ENCODE measurements around the gene ZNF576. TPM values are rescaled to one million over a fixed set of nuclear protein-coding genes. Genes with fewer than 3 reads are reported as not detected.

ZNF576 gene
- total RNA-seq, 4 donors from 2014 or later: 12.3 to 15.0 (median 13.3) TPM

DNA sequence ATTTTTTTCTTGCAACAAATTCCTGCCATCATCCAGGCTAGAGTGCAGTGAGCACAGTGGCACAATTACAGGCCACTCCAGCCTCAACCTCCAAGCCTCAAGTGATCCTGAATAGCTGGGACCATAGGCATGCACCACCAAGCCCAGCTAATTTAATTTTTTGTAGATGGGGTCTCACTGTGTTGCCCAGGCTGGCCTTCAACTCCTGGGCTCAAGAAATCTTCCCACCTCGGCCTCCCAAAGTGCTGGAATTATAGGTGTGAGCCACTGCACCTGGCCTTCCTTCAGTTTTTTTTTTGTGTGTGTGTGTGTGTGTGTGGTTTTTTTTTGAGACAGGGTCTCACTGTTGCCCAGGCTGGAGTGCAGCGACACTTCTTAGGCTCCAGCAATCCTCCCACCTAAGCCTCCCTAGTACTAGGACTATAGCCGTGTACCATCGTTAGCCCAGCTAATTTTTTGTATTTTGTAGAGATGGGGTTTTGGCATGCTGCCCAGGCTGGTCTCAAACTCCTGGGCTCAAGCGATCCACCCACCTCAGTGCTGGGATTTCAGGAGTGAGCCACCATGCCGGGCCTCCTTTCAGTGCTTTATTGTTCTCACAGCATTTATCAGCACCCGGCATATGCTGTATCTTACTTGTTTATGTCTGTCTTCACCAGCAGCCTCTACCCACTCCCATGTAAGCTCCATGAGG is 9.6 kb downstream of the ZNF576 start:
- ATAC-seq (ENCODE audit: low FRiP score): no peak
- DNase-seq (ENCODE audit: low spot score): no peak

DNA sequence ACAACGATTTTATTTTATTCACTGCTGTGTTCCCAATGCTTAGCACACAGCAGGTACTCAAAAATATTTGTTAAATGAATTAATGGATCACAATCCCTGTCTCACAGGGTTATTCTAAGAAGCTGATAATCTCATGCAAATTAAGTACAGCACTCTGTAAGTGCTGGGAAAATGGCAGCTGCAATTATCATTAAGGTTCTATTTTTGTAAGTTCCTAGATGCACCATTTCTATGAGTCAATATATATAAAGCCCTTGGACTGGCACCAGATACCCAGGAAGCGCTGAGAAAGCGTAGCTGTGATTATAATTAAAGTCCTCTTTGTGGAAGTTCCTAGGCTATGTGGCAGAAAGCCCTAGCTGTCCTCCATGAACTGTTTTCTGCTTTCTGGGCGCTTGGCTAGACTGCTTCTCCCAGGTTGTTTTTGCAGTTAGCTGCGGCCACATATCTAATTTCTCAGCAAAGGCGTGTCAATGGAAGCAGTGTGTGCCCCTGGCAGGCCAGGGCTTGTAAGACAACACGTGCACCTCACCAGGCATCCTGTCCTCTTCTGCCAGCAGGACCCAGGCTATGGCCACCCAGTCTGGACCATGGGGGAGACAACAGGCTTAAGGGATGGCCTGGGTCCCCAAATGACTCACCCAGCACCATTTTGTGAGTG is 10.3 kb downstream of the ZNF576 start:
- TF ChIP-seq, protein P1, sequence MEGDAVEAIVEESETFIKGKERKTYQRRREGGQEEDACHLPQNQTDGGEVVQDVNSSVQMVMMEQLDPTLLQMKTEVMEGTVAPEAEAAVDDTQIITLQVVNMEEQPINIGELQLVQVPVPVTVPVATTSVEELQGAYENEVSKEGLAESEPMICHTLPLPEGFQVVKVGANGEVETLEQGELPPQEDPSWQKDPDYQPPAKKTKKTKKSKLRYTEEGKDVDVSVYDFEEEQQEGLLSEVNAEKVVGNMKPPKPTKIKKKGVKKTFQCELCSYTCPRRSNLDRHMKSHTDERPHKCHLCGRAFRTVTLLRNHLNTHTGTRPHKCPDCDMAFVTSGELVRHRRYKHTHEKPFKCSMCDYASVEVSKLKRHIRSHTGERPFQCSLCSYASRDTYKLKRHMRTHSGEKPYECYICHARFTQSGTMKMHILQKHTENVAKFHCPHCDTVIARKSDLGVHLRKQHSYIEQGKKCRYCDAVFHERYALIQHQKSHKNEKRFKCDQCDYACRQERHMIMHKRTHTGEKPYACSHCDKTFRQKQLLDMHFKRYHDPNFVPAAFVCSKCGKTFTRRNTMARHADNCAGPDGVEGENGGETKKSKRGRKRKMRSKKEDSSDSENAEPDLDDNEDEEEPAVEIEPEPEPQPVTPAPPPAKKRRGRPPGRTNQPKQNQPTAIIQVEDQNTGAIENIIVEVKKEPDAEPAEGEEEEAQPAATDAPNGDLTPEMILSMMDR (IDR thresholded peaks at IDR 0.05): no peak
- DNase-seq (ENCODE audit: low spot score): no peak
- ATAC-seq (ENCODE audit: low FRiP score): no peak

More for the DNA sequence above, 9.6 kb downstream of the ZNF576 start:
- TF ChIP-seq, protein P1 (IDR thresholded peaks at IDR 0.05): no peak

DNA sequence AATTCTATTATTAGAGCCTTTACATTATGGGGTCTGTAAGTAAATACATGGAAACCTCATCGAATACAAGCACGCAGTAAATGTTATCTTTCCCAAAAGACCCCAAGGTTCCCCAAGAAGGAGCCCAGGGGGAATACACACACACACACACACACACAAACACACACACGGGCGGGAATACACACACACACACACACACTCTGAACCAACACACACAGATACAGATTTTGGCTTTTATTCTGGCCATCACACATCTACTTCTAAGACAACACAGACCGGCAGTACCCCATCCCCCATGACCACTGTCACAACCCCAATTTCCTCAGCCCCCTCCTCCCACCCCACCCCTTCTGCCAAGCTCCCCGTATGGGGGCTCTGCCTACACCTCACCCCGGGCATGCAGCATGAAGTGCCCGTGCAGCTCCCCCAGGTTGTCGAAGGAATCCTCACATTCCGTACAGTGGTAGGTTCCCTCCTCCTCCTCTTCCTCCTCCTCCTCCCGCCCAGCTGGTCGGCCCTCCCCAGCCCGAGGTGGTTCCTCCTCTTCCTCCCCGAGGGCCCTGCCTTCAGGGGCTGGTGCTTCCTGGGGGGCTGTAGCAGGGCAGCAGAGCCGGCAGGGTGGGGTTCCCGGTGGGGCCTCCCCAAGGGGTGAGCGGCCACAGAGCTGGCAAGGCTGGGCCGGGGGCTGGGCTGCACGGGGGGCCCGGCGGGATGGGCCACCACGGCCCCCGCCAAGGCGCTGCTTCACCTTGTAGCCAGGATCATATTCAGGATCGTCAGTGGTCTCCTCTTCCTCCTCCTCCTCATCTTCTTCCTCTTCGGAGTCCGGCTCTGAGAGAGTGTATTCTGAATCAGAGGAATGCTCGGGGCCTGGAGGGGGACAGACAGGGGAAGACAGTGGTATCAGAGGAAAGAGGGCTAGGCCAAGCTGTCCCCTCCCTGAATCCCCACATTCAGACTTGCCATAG is 11.1 kb downstream of the ZNF576 start:
- TF ChIP-seq, protein P1 (IDR thresholded peaks at IDR 0.05): no peak
- DNase-seq (ENCODE audit: low spot score): no peak
- no peak for ATAC-seq (ENCODE audit: low FRiP score)

DNA sequence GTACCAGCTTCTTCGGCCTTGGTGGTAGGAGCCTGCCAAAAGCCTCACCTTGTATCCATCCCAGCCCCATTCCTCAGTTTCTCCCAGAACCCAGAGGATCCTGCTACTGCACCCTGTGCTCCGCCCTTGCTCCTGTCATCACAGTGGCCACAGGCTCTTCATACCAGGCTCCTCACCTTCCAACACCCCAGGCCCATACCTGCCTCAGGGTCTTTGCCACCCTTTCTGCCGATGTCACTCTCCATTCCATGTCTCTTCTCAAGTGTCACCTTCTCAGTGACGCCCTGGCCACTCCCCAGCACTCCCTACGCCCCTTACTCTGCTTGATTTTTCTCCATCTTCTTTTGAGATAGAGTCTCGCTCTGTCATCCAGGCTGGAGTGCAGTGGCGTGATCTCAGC is 13.5 kb downstream of the ZNF576 start:
- no peak for DNase-seq (ENCODE audit: low spot score)
- TF ChIP-seq, protein P1 (IDR thresholded peaks at IDR 0.05): no peak
- ATAC-seq (ENCODE audit: low FRiP score): no peak

DNA sequence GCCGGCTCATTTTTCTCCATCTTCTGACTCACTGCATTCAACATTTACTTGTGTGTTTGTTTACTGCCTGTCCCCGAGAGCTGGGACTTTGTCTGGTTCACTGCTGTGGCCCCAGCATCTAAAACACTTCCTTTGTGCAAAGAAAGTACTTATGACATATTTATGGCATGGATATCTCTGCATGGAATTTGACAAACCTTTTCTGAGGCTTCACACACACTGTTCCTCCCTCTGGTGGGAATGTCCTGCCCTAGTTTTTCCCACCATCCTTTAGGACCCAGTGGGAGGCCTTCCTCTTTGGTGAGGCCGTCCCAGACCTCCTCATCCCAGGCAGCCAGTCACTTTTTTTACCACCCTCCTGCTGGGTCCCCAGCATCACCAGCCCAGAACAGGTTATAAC is 14.1 kb downstream of the ZNF576 start:
- DNase-seq (ENCODE audit: low spot score): no peak
- TF ChIP-seq, protein P1 (IDR thresholded peaks at IDR 0.05): no peak
- no peak for ATAC-seq (ENCODE audit: low FRiP score)

DNA sequence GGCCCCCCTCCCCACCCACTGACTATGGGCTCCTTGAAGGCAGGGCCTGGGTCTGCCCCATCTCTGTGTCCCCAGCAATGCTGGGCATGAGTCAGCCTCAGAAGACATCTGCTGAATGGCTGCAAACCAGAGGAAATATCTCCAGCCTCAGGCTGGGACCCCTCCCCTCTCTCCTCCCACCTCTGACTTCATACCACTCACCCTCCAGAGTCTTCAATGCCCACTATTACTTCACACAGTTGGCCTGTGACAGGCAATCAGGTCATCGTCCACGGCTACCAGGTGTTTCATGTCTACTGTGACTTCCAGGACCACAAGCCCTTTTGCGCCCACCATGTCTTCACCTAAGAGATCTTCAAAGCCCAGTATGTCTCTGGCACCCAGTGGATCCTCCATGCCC is 15.4 kb downstream of the ZNF576 start, which contains the start of gene SRRM5:
TSS of gene SRRM5 (plus strand) at position 301 of the 400 bp plus-strand sequence. CDS start at position 335, 34 bp downstream.
- DNase-seq (ENCODE audit: low spot score) (no peak), ATAC-seq (ENCODE audit: low FRiP score) (no peak)
- TF ChIP-seq, protein P1 (IDR thresholded peaks at IDR 0.05): no peak

Data from omental fat pad (tissue), 4 donors.